Stimulated activated naive CD8-positive, alpha-beta T cell treated with anti-CD3 and anti-CD28 coated beads, Interleukin-15, amount 100 ng/mL, for 72 hours (primary cell): Measurements from ENCODE around the gene CD86.
"Not testable (repeated sequence)": the region's sequence is repeated elsewhere in the genome, so short reads cannot be mapped to it uniquely, and the experiment has no call there.

Experiments used
- ATAC-seq: fragments of 150-1000 bp; cut with Tn5 transposase; 2 replicates; pipeline ENCODE4 v1.10.0; 2021; ENCODE audit warnings: mild to moderate bottlenecking, moderate library complexity
- DNase-seq, 2 donors: peaks; one replicate each; pipeline ENCODE4 v3.0.0; 2021 to 2022
- H3K27ac Mint-ChIP-seq, 2 donors: one replicate each; pipeline ENCODE4 v1.8.0; 2022; ENCODE audit warnings: mild to moderate bottlenecking in 2 of 2, mixed read lengths in 2 of 2, moderate library complexity in 2 of 2
- H3K27me3 Mint-ChIP-seq: one replicate; pipeline ENCODE4 v1.8.0; 2022; ENCODE audit warnings: mixed read lengths
- H3K4me1 Mint-ChIP-seq: one replicate; pipeline ENCODE4 v1.8.0; 2022; ENCODE audit warnings: mild to moderate bottlenecking, mixed read lengths
- H3K4me3 Mint-ChIP-seq, 2 donors: one replicate each; pipeline ENCODE4 v1.8.0; 2022; ENCODE audit warnings: mild to moderate bottlenecking in 2 of 2, mixed read lengths in 2 of 2, moderate library complexity in 1 of 2
- H3K9me3 Mint-ChIP-seq, 2 donors: one replicate each; pipeline ENCODE4 v1.8.0; 2022; ENCODE audit warnings: mixed read lengths in 2 of 2

CD86 gene

DNA sequence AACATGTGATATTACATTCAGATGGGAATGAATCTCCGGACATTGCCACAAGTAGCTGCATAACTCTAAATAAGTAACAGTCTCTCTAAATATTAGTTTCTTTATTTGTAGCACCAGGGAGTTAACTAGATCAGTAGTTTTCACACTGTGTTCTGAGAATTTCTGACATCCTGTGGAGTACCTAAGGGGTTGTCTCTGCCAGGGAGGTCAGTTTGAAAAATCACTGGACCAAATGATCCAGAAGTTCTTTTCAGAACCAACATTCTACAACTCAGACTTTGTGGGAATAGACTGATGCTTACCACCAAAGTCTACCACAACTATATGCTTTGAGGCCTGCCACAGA is 24.1 kb upstream of the CD86 start:
- Mint-ChIP-seq H3K4me3 (peak overlapping the region in 1 of 2 donors; percentile 57), H3K27ac (no peak overlapping the region), H3K27me3 (no peaks in the 10 kb centered on the region), H3K9me3 (peaks cover 17 to 18% of the 10 kb centered on the region in 2 donors), H3K4me1 (peaks cover 15% of the 10 kb centered on the region)
- DNase-seq, result no peak
- no peak for ATAC-seq

GRCh38 chr3:122032531-122032930 is 22.6 kb upstream of the CD86 start:
- peaks cover 15% of the 10 kb centered on the region for H3K4me1 Mint-ChIP-seq
- no peak for DNase-seq
- no peak for ATAC-seq
- H3K27me3 Mint-ChIP-seq, result no peaks in the 10 kb centered on the region
- H3K4me3 Mint-ChIP-seq, result no peak overlapping the region
- no peak overlapping the region for H3K27ac Mint-ChIP-seq
- H3K9me3 Mint-ChIP-seq, result peaks cover 23 to 28% of the 10 kb centered on the region in 2 donors

- no peak overlapping the region for H3K4me3 Mint-ChIP-seq
- no peak for DNase-seq
- no peak overlapping the region for H3K27ac Mint-ChIP-seq
- ATAC-seq, result no peak
- H3K9me3 Mint-ChIP-seq, result peaks cover 28 to 33% of the 10 kb centered on the region in 2 donors
- peaks cover 15% of the 10 kb centered on the region for H3K4me1 Mint-ChIP-seq
- no peaks in the 10 kb centered on the region for H3K27me3 Mint-ChIP-seq
Measured at GRCh38 chr3:122033023-122033422, 22.1 kb upstream of the CD86 start.

GRCh38 chr3:122047296-122047695 is 7.9 kb upstream of the CD86 start:
- not testable (repeated sequence) for ATAC-seq, DNase-seq

GRCh38 chr3:122047773-122048172 is 7.4 kb upstream of the CD86 start:
- not testable (repeated sequence) for ATAC-seq, H3K4me3 Mint-ChIP-seq, DNase-seq, H3K9me3 Mint-ChIP-seq, H3K4me1 Mint-ChIP-seq, H3K27ac Mint-ChIP-seq
- peaks cover 22% of the 10 kb centered on the region for H3K27me3 Mint-ChIP-seq

More at GRCh38 chr3:122047296-122047695, 7.9 kb upstream of the CD86 start:
- not testable (repeated sequence) for H3K9me3 Mint-ChIP-seq, H3K27ac Mint-ChIP-seq, H3K4me3 Mint-ChIP-seq, H3K4me1 Mint-ChIP-seq
- H3K27me3 Mint-ChIP-seq, result peaks cover 17% of the 10 kb centered on the region

DNA sequence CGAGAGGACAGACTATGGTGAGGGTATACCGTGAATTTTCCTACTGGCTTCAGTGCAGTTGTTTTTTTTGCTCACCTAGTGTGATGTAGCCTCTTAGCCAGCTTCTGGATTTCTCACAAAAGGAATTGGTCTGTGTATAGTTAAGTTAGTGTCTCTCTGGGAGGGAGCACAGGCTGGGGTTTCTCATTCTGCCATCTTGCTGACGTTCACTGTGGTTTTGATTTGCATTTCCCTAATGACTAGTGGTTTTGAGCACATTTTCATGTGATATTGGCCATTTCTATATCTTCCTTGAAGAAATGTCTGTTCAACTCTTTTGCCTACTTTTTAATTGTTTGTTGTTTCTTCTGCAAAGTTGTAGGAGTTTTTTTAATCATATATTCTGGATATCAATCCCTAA is 2.2 kb upstream of the CD86 start:
- Mint-ChIP-seq H3K4me1 (no peaks in the 10 kb centered on the region), H3K4me3 (no peak overlapping the region), H3K9me3 (peaks cover 0 to 1% of the 10 kb centered on the region in 2 donors), H3K27ac (no peak overlapping the region), H3K27me3 (peaks cover 38% of the 10 kb centered on the region)
- ATAC-seq, result no peak
- no peak for DNase-seq

DNA sequence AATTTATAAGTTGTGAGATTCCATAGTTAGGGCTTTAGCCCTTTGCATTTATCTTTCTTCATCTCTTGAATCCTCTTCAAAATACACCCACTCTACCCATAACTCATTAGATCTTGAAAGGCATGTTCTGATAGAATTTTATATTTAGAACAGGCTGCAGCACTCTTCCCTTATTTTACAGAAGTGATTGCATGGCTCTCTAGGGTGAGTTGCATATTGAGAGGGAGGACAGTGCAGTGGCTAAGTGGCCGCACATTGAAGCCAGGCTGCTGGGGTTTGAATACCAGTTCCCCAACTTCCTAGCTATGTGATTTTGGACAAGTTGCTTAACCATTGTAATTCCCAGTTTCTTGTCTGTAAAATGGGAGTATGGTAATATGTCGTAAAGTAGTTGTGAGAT is 2.5 kb downstream of the CD86 start:
- DNase-seq, result no peak
- H3K27ac Mint-ChIP-seq, result no peak overlapping the region
- H3K4me1 Mint-ChIP-seq, result no peaks in the 10 kb centered on the region
- H3K9me3 Mint-ChIP-seq, result peaks cover 0 to 4% of the 10 kb centered on the region in 2 donors
- no peak overlapping the region for H3K4me3 Mint-ChIP-seq
- peaks cover 35% of the 10 kb centered on the region for H3K27me3 Mint-ChIP-seq
- no peak for ATAC-seq

GRCh38 chr3:122058294-122058693 is 3.1 kb downstream of the CD86 start:
- no peak overlapping the region for H3K27ac Mint-ChIP-seq

DNA sequence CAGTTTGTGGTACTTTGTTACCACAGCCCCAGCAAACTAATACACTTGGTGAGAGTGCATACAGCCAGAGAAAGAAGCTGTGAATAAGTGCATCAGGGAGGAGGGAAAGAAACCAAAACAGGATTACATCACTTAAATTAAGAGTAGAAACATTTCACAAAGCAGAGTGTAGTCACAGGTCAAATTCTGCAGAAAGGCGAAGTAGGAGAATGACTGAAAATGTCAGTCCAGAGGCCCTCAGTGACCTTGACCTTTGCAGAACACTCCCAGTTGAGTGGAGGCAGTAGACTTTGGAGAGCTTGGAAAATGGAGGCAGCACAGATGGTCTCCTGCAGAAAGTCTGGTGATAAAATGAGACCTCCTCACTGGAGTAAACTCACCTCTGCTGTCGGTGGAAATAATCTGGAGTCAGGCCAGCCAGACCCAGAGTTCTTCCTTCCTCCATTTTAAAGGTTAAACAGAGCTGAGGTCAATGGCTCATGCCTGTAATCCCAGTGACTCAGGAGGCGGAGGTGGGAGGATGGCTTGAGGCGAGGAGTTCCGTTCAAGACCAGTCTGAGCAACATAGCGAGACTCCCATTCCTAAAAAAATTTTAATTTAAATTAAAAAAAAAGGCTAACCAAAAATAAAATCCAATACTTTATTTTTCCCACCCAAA is 5.0 kb downstream of the CD86 start:
- Mint-ChIP-seq H3K4me3 (no peak overlapping the region), H3K27me3 (peaks cover 30% of the 10 kb centered on the region), H3K27ac (no peak overlapping the region), H3K9me3 (peaks cover 0 to 4% of the 10 kb centered on the region in 2 donors), H3K4me1 (no peaks in the 10 kb centered on the region)
- ATAC-seq (no peak), DNase-seq (no peak)

More at GRCh38 chr3:122058294-122058693, 3.1 kb downstream of the CD86 start:
- ATAC-seq (no peak), DNase-seq (no peak)
- Mint-ChIP-seq H3K27me3 (peaks cover 30% of the 10 kb centered on the region), H3K9me3 (peaks cover 0 to 4% of the 10 kb centered on the region in 2 donors), H3K4me3 (no peak overlapping the region), H3K4me1 (no peaks in the 10 kb centered on the region)

- no peak for DNase-seq
- Mint-ChIP-seq H3K4me3 (no peak overlapping the region), H3K27me3 (peaks cover 9% of the 10 kb centered on the region), H3K27ac (no peak overlapping the region), H3K9me3 (peaks cover 0 to 3% of the 10 kb centered on the region in 2 donors), H3K4me1 (no peaks in the 10 kb centered on the region)
- ATAC-seq, result no peak
Measured at GRCh38 chr3:122063908-122064307, 8.7 kb downstream of the CD86 start.

- Mint-ChIP-seq H3K9me3 (no peaks in the 10 kb centered on the region), H3K27ac (no peak overlapping the region), H3K4me3 (no peak overlapping the region), H3K27me3 (peaks cover 6% of the 10 kb centered on the region), H3K4me1 (no peaks in the 10 kb centered on the region)
- ATAC-seq (no peak), DNase-seq (no peak)
Measured at GRCh38 chr3:122064326-122064725, 9.2 kb downstream of the CD86 start.

DNA sequence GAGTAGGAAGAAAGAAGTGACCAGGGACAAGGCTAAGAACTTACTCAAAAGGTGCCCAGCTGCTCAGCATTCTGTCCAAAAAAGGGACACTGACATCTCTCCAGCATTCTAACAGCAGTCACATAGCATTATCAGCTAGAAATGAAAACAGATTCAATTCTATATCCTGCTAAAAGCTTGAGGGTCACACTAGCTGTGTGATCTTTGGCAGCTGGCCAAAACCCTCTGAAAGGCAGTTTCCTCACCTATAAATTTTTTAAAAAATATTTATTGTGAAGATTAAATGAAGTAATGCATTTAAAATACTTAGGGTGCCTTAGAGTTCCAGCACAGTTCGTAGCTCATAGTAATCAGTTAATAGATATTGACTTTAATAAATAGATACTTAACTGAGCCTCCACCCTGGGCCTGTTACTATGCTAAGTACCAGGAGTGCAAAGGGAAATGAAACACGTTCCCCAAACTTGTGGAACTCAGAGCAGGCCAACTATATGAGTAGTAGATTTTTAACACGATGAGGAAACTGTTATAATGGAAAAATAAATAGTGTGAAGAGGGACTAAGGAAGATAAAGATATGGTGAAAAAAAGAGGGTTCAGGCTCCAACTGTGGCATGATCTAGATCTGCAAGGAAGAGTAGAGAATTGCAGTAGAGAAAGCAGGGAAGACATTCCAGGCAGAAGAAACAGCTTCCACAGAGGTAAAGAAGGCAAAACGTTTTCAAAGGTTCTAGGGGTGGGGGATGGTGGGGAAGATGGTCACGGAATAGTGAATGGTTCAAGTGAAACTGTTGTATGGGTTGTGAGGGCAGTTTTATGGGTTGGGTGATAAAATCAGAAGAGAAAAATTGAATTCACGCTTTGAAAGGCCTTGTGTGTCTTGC is 11.4 kb downstream of the CD86 start:
- H3K27me3 Mint-ChIP-seq, result peaks cover 7% of the 10 kb centered on the region
- H3K27ac Mint-ChIP-seq, result no peak overlapping the region
- ATAC-seq (no peak), DNase-seq (no peak)
- no peaks in the 10 kb centered on the region for H3K4me1 Mint-ChIP-seq
- H3K9me3 Mint-ChIP-seq, result no peaks in the 10 kb centered on the region
- no peak overlapping the region for H3K4me3 Mint-ChIP-seq

DNA sequence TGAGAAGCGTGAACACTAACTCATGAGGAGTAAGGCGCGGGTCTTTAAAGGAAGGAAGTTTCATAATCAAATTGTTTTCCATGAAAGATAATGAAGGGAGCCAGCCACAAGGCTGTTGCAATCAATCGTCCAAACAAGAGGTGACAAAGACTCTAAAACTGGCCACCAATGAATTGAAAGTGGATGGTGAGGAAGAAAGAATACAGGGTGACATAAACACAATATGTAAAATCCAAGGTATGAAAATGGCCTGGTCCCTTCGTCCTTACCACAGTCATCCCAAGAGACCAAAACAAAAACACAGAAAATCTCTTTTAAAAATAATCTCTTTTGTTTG is 12.0 kb downstream of the CD86 start:
- no peaks in the 10 kb centered on the region for H3K4me1 Mint-ChIP-seq
- no peak overlapping the region for H3K4me3 Mint-ChIP-seq
- no peaks in the 10 kb centered on the region for H3K9me3 Mint-ChIP-seq
- H3K27ac Mint-ChIP-seq, result no peak overlapping the region
- ATAC-seq, result no peak
- DNase-seq, result no peak
- peaks cover 7% of the 10 kb centered on the region for H3K27me3 Mint-ChIP-seq

DNA sequence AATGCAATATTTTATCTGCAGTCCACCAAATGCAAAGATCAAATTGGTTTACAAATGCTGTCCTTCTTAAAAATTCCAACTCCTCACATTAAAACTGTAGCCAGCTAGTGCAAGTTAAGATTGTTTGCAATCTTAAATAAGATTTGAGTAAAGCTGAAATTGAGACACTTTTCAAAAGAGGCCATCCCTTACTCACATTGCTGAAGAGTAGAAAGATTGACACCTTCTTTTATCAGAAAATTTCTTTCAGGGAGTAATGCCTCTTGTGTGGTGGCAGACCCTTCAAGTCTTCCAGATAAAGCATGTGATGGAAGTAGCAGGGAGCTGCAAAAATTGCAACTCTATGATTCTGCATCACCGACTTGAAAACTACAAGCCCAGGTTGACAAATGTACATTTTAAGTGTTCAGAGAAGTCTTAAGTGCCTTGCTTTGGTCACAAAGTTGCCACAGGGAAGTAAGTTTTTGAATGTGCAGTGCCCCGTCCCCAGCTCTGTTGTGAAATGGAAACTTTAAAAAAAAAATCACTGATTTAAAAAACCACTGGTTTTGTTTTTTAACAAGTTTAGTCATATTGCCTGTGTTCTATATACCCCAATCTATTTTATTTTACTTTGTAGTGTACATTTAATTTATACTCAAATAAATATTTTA is 12.6 kb downstream of the CD86 start:
- Mint-ChIP-seq H3K9me3 (no peaks in the 10 kb centered on the region), H3K27me3 (peaks cover 7% of the 10 kb centered on the region), H3K4me1 (no peaks in the 10 kb centered on the region), H3K4me3 (no peak overlapping the region), H3K27ac (no peak overlapping the region)
- DNase-seq, result no peak
- peak; percentile 50 for ATAC-seq

DNA sequence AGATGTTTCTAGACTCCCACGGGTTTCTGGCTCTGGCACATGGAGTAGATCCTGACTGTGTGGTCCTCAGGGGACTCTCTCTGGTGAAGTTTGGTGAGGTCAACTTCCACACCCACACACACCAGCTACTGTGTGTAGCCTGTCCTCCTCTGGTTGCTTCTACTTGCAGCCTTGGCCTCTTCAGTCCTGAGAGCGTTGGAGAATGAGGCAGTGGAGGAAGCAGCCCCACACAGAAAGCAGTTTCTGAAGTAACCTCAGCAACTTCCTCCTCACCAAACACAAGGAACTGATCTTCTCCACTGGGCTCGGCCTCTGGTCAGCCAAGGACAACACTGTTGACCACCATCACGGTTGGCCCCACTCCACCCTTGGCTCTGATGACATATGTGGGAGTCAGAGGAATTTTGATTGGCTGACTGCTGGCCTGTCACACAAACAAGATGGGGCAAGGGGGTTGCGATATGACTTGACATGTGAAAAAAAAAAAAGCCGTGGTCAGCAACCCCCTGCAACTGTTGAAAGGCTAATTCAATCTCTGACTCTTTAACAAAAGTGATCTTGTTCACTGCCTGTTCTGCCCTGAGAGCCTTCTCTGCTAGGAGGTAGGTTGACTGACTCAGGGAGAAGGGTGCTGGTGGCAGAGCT is 19.6 kb downstream of the CD86 start:
- peak overlapping the region; percentile 14 to 44 for H3K4me3 Mint-ChIP-seq
- H3K9me3 Mint-ChIP-seq, result no peaks in the 10 kb centered on the region
- H3K4me1 Mint-ChIP-seq, result peaks cover 33% of the 10 kb centered on the region
- peaks cover 55% of the 10 kb centered on the region for H3K27me3 Mint-ChIP-seq
- ATAC-seq (peak; percentile 70), DNase-seq (peak in 1 of 2 donors; percentile 65)
- H3K27ac Mint-ChIP-seq, result peak overlapping the region; percentile 36 to 55
